ENCODE measurements around the gene HLA-DQB2.
A peak's percentile ranks its signal among the peaks of the same experiment; 100 is the strongest.

HLA-DQB2 gene

GRCh38 chr6:32744776-32745175 is 18.6 kb downstream of the HLA-DQB2 start:
- no peak for DNase-seq

DNA sequence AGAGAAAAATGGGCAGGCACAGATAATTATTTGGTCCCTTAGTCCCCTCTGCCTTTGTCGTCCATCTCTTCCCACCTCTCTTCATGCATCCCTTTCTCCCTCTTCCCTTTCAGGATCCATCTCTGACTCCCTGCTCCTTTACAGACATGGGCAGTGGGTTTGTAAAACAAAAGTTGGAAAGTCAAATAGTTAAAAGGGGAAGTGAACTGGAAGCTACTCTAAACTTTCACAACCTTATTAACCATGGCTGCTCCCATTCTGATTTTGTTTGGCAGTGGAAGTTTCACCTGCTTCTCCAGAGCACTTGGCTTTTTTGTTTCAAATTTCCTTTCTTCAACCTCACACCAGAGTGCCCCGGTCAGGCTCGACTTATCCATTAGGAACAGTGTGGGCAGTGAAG is 21.0 kb downstream of the HLA-DQB2 start:
- DNase-seq: no peak

DNA sequence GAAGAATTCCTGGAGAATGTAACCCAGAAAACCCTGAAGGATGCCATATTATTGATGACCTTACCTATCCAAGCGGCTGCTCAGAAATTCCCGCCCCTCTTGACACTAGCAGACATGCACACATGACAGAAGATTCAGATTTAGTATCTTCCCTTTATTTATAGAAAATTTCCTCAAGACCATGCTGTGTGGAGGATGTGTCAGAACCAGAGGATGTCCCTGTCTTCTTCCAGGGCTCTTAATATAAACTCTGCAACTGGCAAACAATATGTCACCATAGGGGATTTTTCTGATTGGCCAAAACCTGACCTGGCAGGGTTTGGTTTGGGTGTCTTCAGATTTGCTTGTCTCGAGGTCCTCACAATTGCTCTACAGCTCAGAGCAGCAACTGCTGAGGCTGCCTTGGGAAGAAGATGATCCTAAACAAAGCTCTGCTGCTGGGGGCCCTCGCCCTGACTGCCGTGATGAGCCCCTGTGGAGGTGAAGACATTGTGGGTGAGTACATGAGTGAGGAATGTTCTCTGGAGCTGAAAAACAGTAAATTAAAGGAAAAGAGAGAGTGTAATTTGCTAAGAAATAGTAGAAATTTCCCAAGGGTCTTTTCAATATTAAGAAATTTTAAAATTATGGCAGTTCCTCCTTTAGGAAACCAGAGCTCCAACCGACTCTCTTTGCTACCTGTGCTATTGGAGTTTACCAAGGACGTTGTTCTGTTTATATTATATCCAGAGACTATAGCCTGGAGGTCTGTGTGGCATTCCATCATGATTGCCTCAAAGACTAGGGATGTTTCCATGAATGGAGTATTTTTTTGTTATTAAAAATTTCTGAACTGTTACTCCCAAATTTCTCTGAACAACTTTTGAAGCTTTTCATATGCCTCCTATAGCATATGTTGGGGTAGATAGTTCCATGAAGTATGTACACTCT is 22.0 kb downstream of the HLA-DQB2 start, which contains the start of gene HLA-DQA2:
HLA-DQA2 (plus strand) TSS at position 361 of the 930 bp plus-strand sequence; CDS start at position 414, 53 bp downstream.
- DNase-seq: no peak

- DNase-seq: peak in 1 of 2 donors; percentile 9
These were observed 25.2 kb downstream of the HLA-DQB2 start for GRCh38 chr6:32738126-32738525.

DNA sequence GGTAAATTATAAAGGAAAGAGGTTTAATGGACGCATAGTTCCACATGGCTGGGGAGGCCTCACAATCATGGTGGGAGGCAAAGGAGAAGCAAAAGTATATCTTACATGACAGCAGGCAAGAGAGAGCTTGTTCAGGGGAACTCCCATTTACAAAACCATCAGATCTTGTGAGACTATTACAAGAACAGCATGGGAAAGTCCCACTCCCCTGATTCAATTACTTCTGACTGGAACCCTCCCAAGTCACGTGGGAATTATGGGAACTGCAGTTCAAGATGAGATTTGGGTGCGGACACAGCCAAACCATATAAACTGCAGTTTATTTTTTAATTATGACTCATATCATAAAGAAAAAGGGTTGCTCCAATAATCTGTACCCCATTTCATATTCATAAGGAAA is 44.5 kb downstream of the HLA-DQB2 start:
- peak; percentile 56 to 68 for DNase-seq

DNA sequence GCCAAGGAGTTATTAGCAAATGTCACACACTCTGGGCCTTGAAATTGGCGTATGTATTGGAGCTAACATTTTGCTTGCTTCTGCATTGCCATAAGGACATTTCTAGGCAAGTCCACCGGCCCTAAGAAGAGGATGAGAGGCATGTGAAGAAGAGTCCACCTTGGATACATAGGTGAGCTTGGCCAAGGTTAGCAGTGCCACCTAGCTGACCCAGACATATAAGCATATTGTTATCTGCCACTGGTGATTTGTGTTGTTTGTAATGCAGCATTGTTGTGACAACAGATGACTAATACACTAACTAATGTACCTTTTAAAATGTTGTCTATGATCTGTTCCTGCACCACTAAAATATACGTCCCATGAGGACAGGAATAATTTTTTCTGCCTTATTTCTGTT is 46.9 kb downstream of the HLA-DQB2 start:
- DNase-seq: no peak

DNA sequence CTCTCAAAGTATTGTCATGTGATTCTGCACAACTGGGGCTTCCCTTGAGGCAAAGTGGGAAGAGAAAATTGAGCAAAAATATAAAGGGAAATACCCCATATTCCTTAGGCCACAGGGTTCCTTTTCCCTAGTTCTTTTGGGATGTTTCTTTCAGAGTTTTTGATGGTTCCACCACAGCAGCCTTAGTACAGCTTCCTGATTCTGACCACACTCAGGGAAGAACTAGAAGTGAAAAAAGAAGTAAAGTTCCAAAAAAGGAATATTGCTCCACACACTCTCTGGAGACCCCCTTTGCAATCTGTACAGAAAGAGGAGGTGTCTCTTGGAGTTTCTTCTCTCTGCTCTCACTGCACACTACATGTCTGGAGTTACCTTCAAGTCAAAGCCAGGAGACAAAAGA is 50.1 kb downstream of the HLA-DQB2 start:
- no peak for DNase-seq

- no peak for DNase-seq
These were observed 53.7 kb downstream of the HLA-DQB2 start for GRCh38 chr6:32709625-32710024.

Measured in inflammatory macrophage (primary cell).